T-helper 17 cell (primary cell): ENCODE results near the gene GNA14. TPM values are rescaled to one million over a fixed set of nuclear protein-coding genes. Genes with fewer than 3 reads are reported as not detected.
"Not testable (repeated sequence)": the region's sequence is repeated elsewhere in the genome, so short reads cannot be mapped to it uniquely, and the experiment has no call there.

ENCODE experiments used
- ATAC-seq: fragments of 150-1000 bp; cut with Tn5 transposase; 2 replicates; pipeline ENCODE4 v1.10.0; 2021; ENCODE audit warnings: mild to moderate bottlenecking, moderate library complexity
- DNase-seq, 3 donors: peaks; one replicate each; pipeline versions ENCODE4 v3.0.0 to v3.0.0-alpha.2; 2020 to 2021
- H3K9me3 ChIP-seq: one replicate; pipeline ENCODE4 v1.7.0; 2013; ENCODE audit warnings: low read length, mild to moderate bottlenecking; ENCODE audit not compliant: control insufficient read depth, poor library complexity, severe bottlenecking
- H3K27ac Mint-ChIP-seq: one replicate; pipeline ENCODE4 v1.8.0; 2022; ENCODE audit warnings: mild to moderate bottlenecking, moderate library complexity, mixed read lengths
- H3K27me3 Mint-ChIP-seq: one replicate; pipeline ENCODE4 v1.8.0; 2022; ENCODE audit warnings: mixed read lengths
- H3K36me3 Mint-ChIP-seq: one replicate; pipeline ENCODE4 v1.8.0; 2022; ENCODE audit warnings: low read depth, mixed read lengths
- H3K4me1 Mint-ChIP-seq: one replicate; pipeline ENCODE4 v1.8.0; 2022; ENCODE audit warnings: mild to moderate bottlenecking, mixed read lengths
- H3K4me3 Mint-ChIP-seq: one replicate; pipeline ENCODE4 v1.8.0; 2022; ENCODE audit warnings: mild to moderate bottlenecking, moderate library complexity, mixed read lengths
- total RNA-seq, 4 donors: library from RNA in 2 of 4; stranded (reverse) in 2 of 4; gene quantifications; one replicate each; pipeline ENCODE4 v1.2.3 and lab custom pipeline; 2022 to 2026

The GNA14 gene
- total RNA-seq, 2 donors from 2014 or later: not detected

DNA sequence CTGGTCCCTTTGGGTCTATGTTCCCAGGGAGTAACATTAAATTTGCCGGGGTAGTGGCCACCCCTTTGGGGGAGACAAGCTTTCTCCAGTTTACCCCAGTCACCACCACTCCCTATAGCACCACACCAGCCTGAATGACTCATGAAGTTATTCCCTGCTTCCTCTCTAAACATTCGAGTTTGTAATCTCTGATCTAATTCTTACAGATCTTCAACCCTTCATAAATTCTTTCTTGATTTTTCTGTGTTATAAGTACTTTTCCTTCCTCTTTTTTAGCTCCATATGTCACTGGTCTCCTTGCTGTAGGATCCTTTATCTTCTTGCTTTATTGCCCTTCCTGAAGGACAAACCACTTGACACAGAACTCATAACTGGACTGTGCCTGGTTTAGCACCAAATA is 55.6 kb downstream of the GNA14 start:
- peaks cover 15% of the 10 kb centered on the region for H3K4me1 Mint-ChIP-seq
- H3K9me3 ChIP-seq: no peaks in the 10 kb centered on the region
- peaks cover 19% of the 10 kb centered on the region for H3K27me3 Mint-ChIP-seq
- no peak overlapping the region for H3K4me3 Mint-ChIP-seq
- H3K27ac Mint-ChIP-seq: no peak overlapping the region
- no peak for DNase-seq
- H3K36me3 Mint-ChIP-seq: no peaks in the 10 kb centered on the region
- ATAC-seq: no peak

DNA sequence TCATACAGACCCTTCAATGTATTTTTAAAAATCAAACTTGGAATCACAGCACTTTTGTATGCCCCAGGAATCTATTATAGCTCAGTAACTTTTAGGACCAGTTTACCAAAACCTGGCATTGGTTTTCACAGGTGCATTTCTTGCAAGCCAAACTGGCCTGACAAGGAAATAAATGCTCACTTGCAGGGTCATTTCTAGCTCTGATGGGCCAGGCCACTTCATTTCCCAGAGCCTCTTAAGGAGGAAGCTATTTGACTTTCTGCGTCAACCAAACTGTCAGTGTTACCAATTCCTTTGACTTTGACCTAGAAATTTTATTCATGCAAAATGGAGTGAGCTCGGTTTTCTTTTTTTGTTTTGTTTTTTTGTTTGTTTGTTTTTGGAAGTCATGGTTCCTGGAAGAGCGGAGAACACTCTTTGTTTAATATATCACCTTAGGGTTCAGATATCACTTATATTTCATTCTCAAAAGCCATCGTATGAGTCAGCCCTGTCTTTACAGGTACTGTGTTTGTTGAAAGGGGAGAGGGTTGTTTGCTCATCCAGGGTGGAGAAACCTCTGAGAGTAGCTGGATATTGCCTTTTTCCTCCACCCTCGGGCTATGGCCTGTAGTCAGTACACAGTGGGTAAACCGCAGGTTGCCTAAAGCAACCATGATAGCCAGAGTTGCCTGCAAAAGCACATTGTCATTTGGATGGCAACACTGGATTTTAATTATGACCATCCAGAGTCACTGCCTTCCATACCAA is 58.9 kb downstream of the GNA14 start:
- DNase-seq (no peak), ATAC-seq (no peak)
- H3K4me3 Mint-ChIP-seq: no peak overlapping the region
- H3K4me1 Mint-ChIP-seq: peaks cover 11% of the 10 kb centered on the region
- no peaks in the 10 kb centered on the region for H3K9me3 ChIP-seq
- H3K27me3 Mint-ChIP-seq: peaks cover 27% of the 10 kb centered on the region
- H3K36me3 Mint-ChIP-seq: no peaks in the 10 kb centered on the region
- H3K27ac Mint-ChIP-seq: no peak overlapping the region

DNA sequence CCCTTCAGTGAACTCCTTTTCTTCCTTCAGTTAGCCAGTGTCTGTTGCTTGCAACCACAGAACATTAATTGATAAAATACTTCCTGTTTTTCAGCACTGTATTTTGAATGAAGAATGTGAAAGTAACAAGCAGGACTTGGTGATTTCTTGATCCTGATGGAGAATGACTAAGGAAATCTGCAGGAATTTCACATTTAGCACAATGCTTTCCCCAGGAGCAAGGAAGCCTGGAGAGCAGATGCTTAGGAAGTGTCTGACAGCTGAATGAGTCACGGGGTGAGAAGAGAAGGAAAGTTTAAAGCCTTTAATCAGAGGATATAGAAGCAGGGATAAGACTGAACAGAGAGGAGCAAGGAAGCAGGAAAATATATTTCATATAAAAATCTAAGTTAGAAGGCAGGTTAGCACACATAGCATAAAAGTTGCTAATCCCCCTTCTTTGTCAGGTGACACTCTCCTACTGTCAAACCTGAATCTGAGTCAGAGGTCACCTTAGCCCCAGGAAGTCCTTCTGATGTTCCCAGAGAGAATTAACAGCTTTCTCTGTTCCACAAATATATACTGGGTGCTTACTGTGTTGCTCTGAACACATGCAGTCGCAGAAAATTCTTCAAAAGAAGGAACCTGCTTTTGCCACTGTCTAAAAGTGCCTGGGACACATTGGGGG is 59.7 kb downstream of the GNA14 start:
- DNase-seq (no peak), ATAC-seq (no peak)
- no peaks in the 10 kb centered on the region for H3K36me3 Mint-ChIP-seq
- no peak overlapping the region for H3K27ac Mint-ChIP-seq
- no peak overlapping the region for H3K4me3 Mint-ChIP-seq
- peaks cover 27% of the 10 kb centered on the region for H3K27me3 Mint-ChIP-seq
- peaks cover 11% of the 10 kb centered on the region for H3K4me1 Mint-ChIP-seq
- no peaks in the 10 kb centered on the region for H3K9me3 ChIP-seq

DNA sequence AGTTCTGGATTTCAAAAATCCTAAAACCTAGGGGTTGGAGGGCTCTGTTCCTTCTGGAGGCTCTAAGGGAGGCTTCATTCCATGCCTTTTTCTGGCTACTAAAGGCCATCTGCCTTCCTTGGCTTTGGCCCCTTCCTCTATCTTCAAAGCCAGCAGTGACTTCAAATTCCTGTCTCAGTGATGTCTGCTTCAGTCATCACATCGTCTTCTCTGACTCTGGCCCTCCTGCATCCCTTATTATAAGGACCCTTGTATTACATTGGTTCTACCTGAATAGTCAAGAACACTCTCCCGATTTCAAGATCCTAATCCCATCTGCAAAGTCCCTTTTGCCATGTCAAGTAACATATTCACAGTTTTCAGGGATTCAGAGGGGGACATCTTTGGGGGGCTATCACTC is 60.3 kb downstream of the GNA14 start:
- H3K27me3 Mint-ChIP-seq: peaks cover 33% of the 10 kb centered on the region
- no peak overlapping the region for H3K4me3 Mint-ChIP-seq
- H3K9me3 ChIP-seq: no peaks in the 10 kb centered on the region
- H3K4me1 Mint-ChIP-seq: peaks cover 11% of the 10 kb centered on the region
- no peak for ATAC-seq
- DNase-seq: no peak
- no peak overlapping the region for H3K27ac Mint-ChIP-seq
- no peaks in the 10 kb centered on the region for H3K36me3 Mint-ChIP-seq

DNA sequence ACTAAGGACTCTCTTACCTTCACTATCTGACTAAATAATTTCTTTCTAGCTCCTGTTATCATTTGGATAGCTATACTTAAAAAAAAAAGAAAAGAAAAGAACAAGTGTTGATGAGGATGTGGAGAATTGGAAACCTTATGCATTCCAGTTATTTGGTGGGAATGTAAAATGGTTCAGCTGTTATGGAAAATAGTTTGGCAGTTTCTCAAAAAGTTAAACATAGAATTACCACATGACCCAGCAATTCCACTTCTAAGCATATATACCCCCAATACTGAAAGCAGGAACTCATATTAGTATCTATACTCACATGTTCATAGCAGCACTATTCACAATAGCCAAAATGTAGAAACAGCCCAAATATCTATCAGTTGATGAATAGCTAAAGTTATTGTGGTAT is 61.1 kb downstream of the GNA14 start:
- no peaks in the 10 kb centered on the region for H3K9me3 ChIP-seq
- Mint-ChIP-seq H3K27ac (no peak overlapping the region), H3K27me3 (peaks cover 41% of the 10 kb centered on the region), H3K36me3 (no peaks in the 10 kb centered on the region), H3K4me1 (peaks cover 11% of the 10 kb centered on the region), H3K4me3 (no peak overlapping the region)
- DNase-seq: no peak
- ATAC-seq: no peak

DNA sequence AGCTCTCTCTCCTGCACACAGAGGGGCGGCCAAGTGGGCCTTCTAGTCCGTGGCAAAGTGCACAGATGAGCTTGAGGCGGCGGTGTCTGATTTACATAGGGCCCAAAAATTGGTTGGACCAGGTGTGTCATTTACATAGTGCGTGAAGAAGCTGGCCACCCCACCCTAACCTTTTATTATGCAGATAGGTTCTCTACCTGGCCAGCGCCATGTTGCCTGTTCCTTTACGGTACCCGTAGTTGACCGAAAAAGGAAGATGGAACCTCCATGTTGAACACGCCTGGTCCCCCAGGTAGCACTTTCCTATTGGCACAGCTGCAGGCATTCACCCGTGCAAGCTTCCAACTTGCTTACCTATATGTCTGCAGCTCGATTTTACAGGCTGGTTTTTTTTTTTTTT is 61.5 kb downstream of the GNA14 start:
- Mint-ChIP-seq H3K4me1 (peaks cover 11% of the 10 kb centered on the region), H3K36me3 (no peaks in the 10 kb centered on the region), H3K27ac (no peak overlapping the region), H3K4me3 (no peak overlapping the region), H3K27me3 (peaks cover 45% of the 10 kb centered on the region)
- ATAC-seq (no peak), DNase-seq (no peak)
- no peaks in the 10 kb centered on the region for H3K9me3 ChIP-seq

DNA sequence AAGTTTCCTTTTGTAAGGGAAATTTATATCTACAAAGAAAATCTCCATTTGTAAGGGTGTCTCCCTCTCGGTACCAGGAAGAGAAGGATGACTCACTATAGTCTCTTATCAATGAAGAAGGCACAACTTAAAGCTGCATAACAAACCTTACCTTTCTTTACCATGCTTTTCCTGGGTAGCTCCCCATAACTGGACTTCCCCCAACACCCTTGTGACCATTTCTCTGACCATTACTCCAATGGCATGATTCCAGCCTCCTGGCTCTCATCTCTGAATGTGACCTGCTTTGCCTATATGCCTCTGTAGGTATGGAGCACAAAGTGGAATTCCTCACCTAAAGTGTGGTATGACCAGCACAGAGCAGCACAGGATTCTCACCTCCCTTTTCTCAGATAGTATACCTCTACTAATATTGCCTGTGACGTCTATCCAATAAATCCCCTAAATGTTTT is 62.8 kb downstream of the GNA14 start:
- Mint-ChIP-seq H3K4me1 (peaks cover 11% of the 10 kb centered on the region), H3K36me3 (no peaks in the 10 kb centered on the region), H3K27me3 (peaks cover 50% of the 10 kb centered on the region), H3K27ac (no peak overlapping the region), H3K4me3 (no peak overlapping the region)
- DNase-seq: no peak
- ATAC-seq: no peak
- no peaks in the 10 kb centered on the region for H3K9me3 ChIP-seq

DNA sequence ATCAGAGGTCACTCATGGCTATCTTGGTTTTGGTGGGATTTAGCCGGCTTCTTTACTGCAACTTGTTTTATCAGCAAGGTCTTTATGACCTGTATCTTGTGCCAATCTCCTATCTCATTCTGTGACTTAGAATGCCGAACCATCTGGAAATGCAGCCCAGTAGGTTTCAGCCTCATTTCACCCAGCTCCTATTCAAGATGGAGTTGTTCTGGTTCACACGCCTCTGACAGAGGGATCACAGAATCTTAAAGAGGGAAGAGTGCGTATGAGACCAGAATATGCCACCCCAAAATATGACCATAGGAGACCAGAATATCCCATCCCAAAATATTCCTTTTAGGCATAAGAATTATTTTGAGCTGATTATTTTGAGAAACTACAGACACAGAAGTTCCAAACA is 63.2 kb downstream of the GNA14 start:
- not testable (repeated sequence) for DNase-seq, H3K27ac Mint-ChIP-seq, ATAC-seq, H3K9me3 ChIP-seq, H3K36me3 Mint-ChIP-seq, H3K4me3 Mint-ChIP-seq
- Mint-ChIP-seq H3K4me1 (peaks cover 11% of the 10 kb centered on the region), H3K27me3 (peaks cover 53% of the 10 kb centered on the region)

DNA sequence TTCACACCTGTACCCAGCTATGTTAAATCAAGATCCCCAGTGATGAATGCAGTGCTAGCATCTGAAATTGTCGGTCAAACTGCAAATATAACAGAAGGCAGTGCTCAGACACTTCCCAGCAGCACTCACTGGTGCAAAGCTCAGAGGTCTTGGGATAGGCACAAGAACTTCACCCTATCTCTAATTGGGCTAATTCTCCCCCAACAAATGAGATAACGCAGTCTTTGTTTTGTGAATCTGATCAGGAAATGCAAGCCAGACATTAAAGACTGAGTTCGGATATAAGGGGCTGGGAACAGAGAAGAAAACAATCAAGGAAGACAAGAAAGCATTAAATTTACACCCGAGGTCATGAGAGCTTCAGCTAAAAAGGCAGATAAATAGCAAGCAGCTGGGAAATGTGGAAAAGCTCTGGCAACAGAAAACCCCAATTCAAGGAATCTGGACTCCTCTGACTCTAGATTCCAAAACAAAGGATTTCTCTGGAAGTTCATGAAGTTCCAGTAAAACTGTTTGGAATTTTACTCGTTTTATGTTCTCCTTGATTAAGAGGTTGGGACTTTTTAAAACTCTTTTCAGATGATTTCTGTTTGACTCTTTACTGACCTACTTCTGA is 65.1 kb downstream of the GNA14 start:
- H3K9me3 ChIP-seq: no peaks in the 10 kb centered on the region
- H3K27ac Mint-ChIP-seq: no peak overlapping the region
- no peak for DNase-seq
- H3K27me3 Mint-ChIP-seq: peaks cover 51% of the 10 kb centered on the region
- peaks cover 5% of the 10 kb centered on the region for H3K4me1 Mint-ChIP-seq
- no peak for ATAC-seq
- no peak overlapping the region for H3K4me3 Mint-ChIP-seq
- no peaks in the 10 kb centered on the region for H3K36me3 Mint-ChIP-seq

DNA sequence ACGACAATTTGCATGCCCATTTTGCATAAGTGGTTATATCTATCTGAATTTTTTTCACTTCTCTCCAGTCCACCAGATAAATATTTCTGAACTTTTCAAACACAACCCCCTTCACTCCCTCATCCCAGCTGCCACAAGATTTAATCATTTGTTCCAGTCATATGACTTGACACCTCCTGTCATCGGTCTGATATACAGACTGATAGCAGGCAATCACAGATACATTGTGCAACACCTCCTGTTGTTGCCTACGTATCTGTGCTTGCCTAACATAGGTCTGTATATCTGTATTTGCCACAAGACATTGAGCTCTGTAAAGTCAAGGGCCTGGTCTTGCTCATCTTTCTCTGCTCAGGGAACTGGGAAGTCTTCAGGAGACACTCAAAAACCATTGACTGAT is 65.6 kb downstream of the GNA14 start:
- Mint-ChIP-seq H3K4me1 (peaks cover 2% of the 10 kb centered on the region), H3K27ac (no peak overlapping the region), H3K4me3 (no peak overlapping the region), H3K36me3 (no peaks in the 10 kb centered on the region), H3K27me3 (peaks cover 45% of the 10 kb centered on the region)
- DNase-seq (no peak), ATAC-seq (no peak)
- H3K9me3 ChIP-seq: no peaks in the 10 kb centered on the region

DNA sequence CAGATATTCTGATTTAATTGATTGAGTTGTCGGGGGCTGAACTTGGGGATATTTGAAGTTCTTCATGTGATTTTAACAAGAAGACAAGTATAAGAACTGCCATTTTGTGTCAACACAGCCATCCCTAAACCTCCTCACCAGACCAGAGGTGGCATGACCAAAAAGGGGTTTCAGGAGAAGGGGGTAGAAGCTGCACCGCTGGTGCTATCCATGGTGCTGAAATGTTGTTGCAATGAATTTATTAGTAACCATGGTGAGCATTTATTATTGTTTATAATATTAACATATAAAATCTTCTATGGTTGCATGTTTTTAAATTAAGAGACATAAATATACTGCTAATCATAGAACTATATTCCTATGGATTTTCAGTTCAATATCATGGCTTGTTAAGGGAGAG is 72.3 kb downstream of the GNA14 start:
- Mint-ChIP-seq H3K27me3 (peaks cover 13% of the 10 kb centered on the region), H3K27ac (no peak overlapping the region), H3K36me3 (no peaks in the 10 kb centered on the region), H3K4me3 (no peak overlapping the region), H3K4me1 (no peaks in the 10 kb centered on the region)
- DNase-seq (no peak), ATAC-seq (no peak)
- no peaks in the 10 kb centered on the region for H3K9me3 ChIP-seq

DNA sequence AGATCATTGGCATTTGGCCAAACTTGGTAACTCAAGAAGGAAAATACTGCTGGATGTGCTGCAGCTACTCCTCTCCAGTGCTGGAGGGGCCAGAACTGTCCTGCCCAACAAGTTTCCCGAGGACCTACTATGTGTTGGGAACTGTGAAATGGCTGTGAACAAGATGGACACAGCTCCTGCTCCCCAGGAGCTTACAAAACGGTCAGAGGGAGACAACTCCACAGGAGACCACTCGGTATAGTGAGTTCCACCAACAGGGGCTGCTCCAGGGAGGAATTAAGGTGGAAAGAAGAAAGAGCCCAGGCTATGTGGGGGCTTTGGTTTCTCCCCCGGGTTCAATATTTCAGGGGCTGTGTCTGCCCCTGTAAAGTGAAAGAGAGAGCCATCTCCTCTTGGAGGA is 78.8 kb downstream of the GNA14 start:
- no peaks in the 10 kb centered on the region for H3K4me1 Mint-ChIP-seq
- H3K9me3 ChIP-seq: no peaks in the 10 kb centered on the region
- DNase-seq (no peak), ATAC-seq (no peak)
- no peak overlapping the region for H3K27ac Mint-ChIP-seq
- no peaks in the 10 kb centered on the region for H3K36me3 Mint-ChIP-seq
- peaks cover 24% of the 10 kb centered on the region for H3K27me3 Mint-ChIP-seq
- H3K4me3 Mint-ChIP-seq: no peak overlapping the region

DNA sequence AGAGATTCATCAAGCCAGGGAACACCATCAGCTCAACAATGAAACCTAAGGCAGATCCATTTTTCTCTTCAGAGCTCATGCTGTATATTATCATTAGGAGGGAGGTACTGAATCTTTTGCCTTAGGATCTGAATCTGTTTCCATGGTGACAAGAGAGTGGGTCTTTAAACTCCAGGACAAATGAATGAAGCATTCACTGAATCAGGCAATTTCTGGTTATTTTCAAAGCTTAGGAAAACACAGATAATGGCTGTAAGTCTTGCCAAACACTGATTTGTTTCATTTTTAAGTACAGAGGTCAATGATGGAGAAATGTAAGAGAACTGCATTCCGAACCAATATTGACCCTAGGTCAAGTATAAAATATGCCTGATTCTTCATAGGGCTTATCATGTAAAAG is 84.9 kb downstream of the GNA14 start:
- DNase-seq (no peak), ATAC-seq (no peak)
- Mint-ChIP-seq H3K4me1 (no peaks in the 10 kb centered on the region), H3K4me3 (no peak overlapping the region), H3K36me3 (no peaks in the 10 kb centered on the region), H3K27me3 (peaks cover 32% of the 10 kb centered on the region), H3K27ac (no peak overlapping the region)
- H3K9me3 ChIP-seq: no peaks in the 10 kb centered on the region
